CD4-positive, alpha-beta memory T cell (primary cell): ENCODE measurements around the gene RNF17. TPM values are rescaled to one million over a fixed set of nuclear protein-coding genes. Genes with fewer than 3 reads are reported as not detected.
A peak's percentile ranks its signal among the peaks of the same experiment; 100 is the strongest.
"Not testable (repeated sequence)": the region's sequence is repeated elsewhere in the genome, so short reads cannot be mapped to it uniquely, and the experiment has no call there.

Experiments used
- CTCF ChIA-PET: fragments of 350-600 bp; sonication (Branson Sonifier 250); formaldehyde crosslinking; loops from one replicate; lab custom pipeline; 2021; ENCODE audit warnings: inconsistent platforms; ENCODE audit not compliant: partially characterized antibody; lab: Charles Lee
- POLR2A ChIA-PET: fragments of 350-600 bp; sonication (Branson Sonifier 250); formaldehyde crosslinking; loops from one replicate; lab custom pipeline; 2021; ENCODE audit not compliant: partially characterized antibody; lab: Charles Lee
- DNase-seq, 5 donors: peaks; one replicate each; pipeline versions ENCODE4 v3.0.0 to v3.0.0-alpha.2; 2020 to 2022; ENCODE audit warnings: mixed read lengths in 1 of 5
- H3K27ac ChIP-seq: one replicate; pipeline ENCODE4 v1.7.0; 2013; ENCODE audit warnings: low read depth, low read length
- H3K27me3 ChIP-seq: 2 replicates; pipeline ENCODE4 v1.7.0; 2013; ENCODE audit warnings: mild to moderate bottlenecking, low read length, moderate library complexity; ENCODE audit not compliant: insufficient read depth
- H3K36me3 ChIP-seq: 2 replicates; pipeline ENCODE4 v1.7.0; 2013; ENCODE audit warnings: mild to moderate bottlenecking, low read length, moderate library complexity; ENCODE audit not compliant: insufficient read depth
- H3K4me1 ChIP-seq: 2 replicates; pipeline ENCODE4 v1.7.0; 2013; ENCODE audit warnings: mild to moderate bottlenecking, low read length, moderate library complexity; ENCODE audit not compliant: insufficient read depth
- H3K4me3 ChIP-seq, 2 donors: one replicate each; pipeline ENCODE4 v1.7.0; 2013; ENCODE audit warnings: low read length in 2 of 2, mild to moderate bottlenecking in 1 of 2
- H3K9me3 ChIP-seq, 2 donors: one replicate each; pipeline ENCODE4 v1.7.0; 2013; ENCODE audit warnings: low read length in 2 of 2, control low read depth in 1 of 2; ENCODE audit not compliant: control insufficient read depth in 1 of 2
- H3K27ac Mint-ChIP-seq, 7 donors: one replicate each; pipeline ENCODE4 v1.8.0; 2020 to 2021; ENCODE audit warnings: mixed read lengths in 7 of 7, mild to moderate bottlenecking in 6 of 7, inconsistent platforms in 3 of 7, moderate library complexity in 3 of 7
- H3K27me3 Mint-ChIP-seq, 2 donors: one replicate each; pipeline ENCODE4 v1.8.0; 2020 to 2021; ENCODE audit warnings: mixed read lengths in 2 of 2
- H3K36me3 Mint-ChIP-seq, 2 donors: one replicate each; pipeline ENCODE4 v1.8.0; 2020 to 2021; ENCODE audit warnings: mixed read lengths in 2 of 2, inconsistent platforms in 1 of 2, mild to moderate bottlenecking in 1 of 2
- H3K4me1 Mint-ChIP-seq, 4 donors: one replicate each; pipeline ENCODE4 v1.8.0; 2020 to 2021; ENCODE audit warnings: mixed read lengths in 4 of 4, mild to moderate bottlenecking in 1 of 4
- H3K4me3 Mint-ChIP-seq, 8 donors: one replicate each; pipeline ENCODE4 v1.8.0; 2020 to 2021; ENCODE audit warnings: mixed read lengths in 8 of 8, mild to moderate bottlenecking in 7 of 8, moderate library complexity in 6 of 8, inconsistent platforms in 3 of 8
- H3K9me3 Mint-ChIP-seq, 8 donors: one replicate each; pipeline ENCODE4 v1.8.0; 2020 to 2021; ENCODE audit warnings: mixed read lengths in 8 of 8, mild to moderate bottlenecking in 5 of 8, inconsistent platforms in 3 of 8, moderate library complexity in 1 of 8
- intact Hi-C: fragments of 100-400 bp; cut with micrococcal nuclease; formaldehyde crosslinking; loops from one replicate; pipeline ENCODE4 v1.15.1; 2023
- polyA plus RNA-seq, 2 donors: library from polyadenylated mRNA; unstranded; fragments of 300-500 nt; fragmentation: Illumina TruSeq; gene quantifications; one replicate each; pipeline ENCODE4 v1.2.3, GENCODE V29; 2021
- total RNA-seq, 2 experiments: library from RNA; stranded (reverse); gene quantifications; one replicate each; pipeline ENCODE4 v1.2.3, GENCODE V29; 2021

RNF17 gene
- total and polyA plus RNA-seq, 4 experiments from 2014 or later: 0.84 TPM; not detected in 3

DNA sequence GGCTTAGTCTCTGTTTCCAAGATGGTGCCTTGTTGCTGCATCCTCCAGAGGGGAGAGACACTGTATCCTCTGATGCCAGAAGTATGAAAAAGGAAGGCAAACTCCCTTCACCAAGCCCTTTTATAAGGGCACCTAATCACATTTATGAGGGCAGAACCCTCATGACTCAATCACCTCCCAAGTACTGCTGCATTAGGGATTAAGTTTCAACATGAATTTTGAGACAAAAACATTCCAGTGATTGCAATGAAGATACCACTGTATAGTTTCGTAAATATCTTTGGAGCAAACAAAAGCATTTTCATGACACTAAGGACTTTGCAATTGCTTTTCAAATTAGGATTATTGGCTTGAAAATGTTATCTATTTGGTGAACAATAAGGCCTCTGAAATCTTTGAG lies 63.8 kb downstream of the RNF17 start:
- no peak for DNase-seq
- Histone ChIP-seq H3K4me1 (no peaks in the 10 kb centered on the region), H3K36me3 (no peaks in the 10 kb centered on the region), H3K9me3 (no peaks in the 10 kb centered on the region), H3K27ac (no peak overlapping the region), H3K27me3 (peaks cover 1% of the 10 kb centered on the region), H3K4me3 (no peak overlapping the region)
- no peak overlapping the region for H3K4me3 Mint-ChIP-seq
- H3K27me3 Mint-ChIP-seq: peaks cover 15 to 16% of the 10 kb centered on the region in 2 donors
- no peak overlapping the region for H3K27ac Mint-ChIP-seq
- ChIA-PET POLR2A (no interaction called here), CTCF (no interaction called here)
- peaks cover 0 to 4% (median 0%) of the 10 kb centered on the region in 8 donors for H3K9me3 Mint-ChIP-seq
- no peaks in the 10 kb centered on the region for H3K36me3 Mint-ChIP-seq
- intact Hi-C loops: no loop called here
- no peaks in the 10 kb centered on the region for H3K4me1 Mint-ChIP-seq

DNA sequence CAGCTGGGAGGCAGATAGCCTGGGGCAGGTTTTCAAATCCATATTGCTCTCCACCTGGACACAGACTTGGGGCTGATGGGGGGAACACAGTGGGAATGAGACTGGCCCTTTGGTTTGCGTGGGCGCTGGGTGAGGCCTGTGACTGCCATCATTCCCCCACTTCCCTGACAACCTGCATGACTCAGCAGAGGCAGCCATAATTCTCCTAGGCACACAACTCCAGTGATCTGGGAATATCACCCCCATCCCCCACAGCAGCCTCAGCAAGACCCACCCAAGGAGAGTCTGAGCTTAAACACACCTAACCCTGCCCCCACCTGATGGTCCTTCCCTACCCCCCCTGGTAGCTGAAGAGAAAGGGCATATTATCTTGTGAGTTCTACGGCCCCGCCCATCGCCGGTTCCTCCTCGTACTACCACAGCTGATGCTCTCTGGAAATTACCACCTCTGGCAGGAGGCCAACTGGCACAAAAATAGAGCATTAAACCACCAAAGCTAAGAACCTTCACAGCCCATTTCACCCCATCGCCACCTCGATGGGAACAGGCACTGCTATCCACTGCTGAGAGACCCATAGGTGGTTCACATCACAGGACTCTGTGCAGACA lies 71.0 kb downstream of the RNF17 start:
- no peaks in the 10 kb centered on the region for H3K4me1 ChIP-seq
- no peak overlapping the region for H3K27ac ChIP-seq
- peaks cover 16 to 19% of the 10 kb centered on the region in 2 donors for H3K27me3 Mint-ChIP-seq
- H3K4me1 Mint-ChIP-seq: no peaks in the 10 kb centered on the region
- H3K27ac Mint-ChIP-seq: no peak overlapping the region
- H3K36me3 Mint-ChIP-seq: no peaks in the 10 kb centered on the region
- peak in 1 of 5 donors; percentile 31 for DNase-seq
- POLR2A ChIA-PET: no interaction called here
- intact Hi-C loops: no loop called here
- no peaks in the 10 kb centered on the region for H3K9me3 ChIP-seq
- no peaks in the 10 kb centered on the region for H3K36me3 ChIP-seq
- H3K27me3 ChIP-seq: peaks cover 4% of the 10 kb centered on the region
- H3K4me3 Mint-ChIP-seq: no peak overlapping the region
- peaks cover 0 to 2% (median 0%) of the 10 kb centered on the region in 8 donors for H3K9me3 Mint-ChIP-seq
- CTCF ChIA-PET: interaction anchor here (1.0 kb wide), 1 partner anchor 10 kb away, joined by 3 read pairs; no protein-coding TSS in a partner anchor
- no peak overlapping the region for H3K4me3 ChIP-seq

DNA sequence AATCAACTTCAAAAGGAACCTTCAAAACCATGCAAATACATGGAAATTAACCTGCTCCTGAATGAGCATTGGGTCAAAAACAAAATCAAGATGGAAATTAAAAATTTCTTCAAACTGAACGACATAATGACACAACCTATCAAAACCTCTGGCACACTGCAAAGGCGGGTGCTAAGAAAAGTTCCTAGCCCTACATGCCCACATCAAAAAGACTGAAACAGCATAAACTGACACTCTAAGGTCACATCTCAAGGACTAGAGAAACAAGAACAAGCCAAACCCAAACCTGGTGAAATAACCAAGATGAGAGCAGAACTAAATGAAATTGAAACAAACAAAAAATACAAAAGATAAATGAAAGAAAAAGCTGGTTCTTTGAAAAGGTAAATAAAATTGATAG lies 73.6 kb downstream of the RNF17 start:
- H3K4me1 ChIP-seq, H3K27me3 ChIP-seq, H3K27ac ChIP-seq, DNase-seq, H3K4me3 Mint-ChIP-seq, H3K4me1 Mint-ChIP-seq, H3K36me3 ChIP-seq, CTCF ChIA-PET, POLR2A ChIA-PET, H3K9me3 ChIP-seq, H3K9me3 Mint-ChIP-seq, H3K36me3 Mint-ChIP-seq, intact Hi-C loops, H3K4me3 ChIP-seq, H3K27ac Mint-ChIP-seq: not testable (repeated sequence)
- peaks cover 14 to 21% of the 10 kb centered on the region in 2 donors for H3K27me3 Mint-ChIP-seq

DNA sequence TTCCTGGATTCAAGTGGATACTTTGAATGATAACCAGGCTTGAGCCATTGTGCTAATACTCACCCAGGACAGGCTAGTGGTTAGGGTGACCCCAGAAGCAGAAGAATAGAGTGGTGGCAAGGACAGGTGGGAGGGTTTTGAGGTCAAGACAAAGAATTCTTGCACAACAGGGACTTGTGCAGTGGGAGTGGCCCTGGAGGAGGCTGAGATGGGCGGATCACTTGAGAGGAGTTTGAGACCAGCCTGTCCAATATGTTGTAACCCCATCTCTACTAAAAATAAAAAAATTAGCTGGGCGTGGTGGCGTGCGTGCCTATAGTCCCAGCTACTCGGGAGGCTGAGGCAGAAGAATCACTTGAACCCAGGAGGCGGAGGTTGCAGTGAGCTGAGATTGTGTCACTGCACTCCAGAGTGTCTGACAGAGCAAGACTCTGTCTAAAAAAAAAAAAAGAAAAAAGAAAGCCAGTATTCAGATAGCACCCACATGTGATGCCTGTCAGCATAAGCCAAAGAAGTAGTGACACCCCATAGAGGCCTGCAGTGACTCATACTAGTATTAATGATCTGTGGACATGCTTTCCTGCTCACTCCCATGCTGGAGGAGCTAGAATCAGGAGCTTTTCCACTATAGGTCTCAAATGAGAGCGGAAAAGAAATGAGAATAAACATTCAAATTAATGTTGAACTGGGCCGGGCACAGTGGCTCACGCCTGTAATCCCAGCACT lies 78.7 kb downstream of the RNF17 start:
- Mint-ChIP-seq H3K4me3 (no peak overlapping the region), H3K4me1 (no peaks in the 10 kb centered on the region), H3K27me3 (peaks cover 2 to 7% of the 10 kb centered on the region in 2 donors), H3K27ac (no peak overlapping the region), H3K9me3 (no peaks in the 10 kb centered on the region), H3K36me3 (no peaks in the 10 kb centered on the region)
- Histone ChIP-seq H3K27me3 (no peaks in the 10 kb centered on the region), H3K27ac (no peak overlapping the region), H3K9me3 (no peaks in the 10 kb centered on the region), H3K4me3 (no peak overlapping the region), H3K36me3 (no peaks in the 10 kb centered on the region), H3K4me1 (no peaks in the 10 kb centered on the region)
- ChIA-PET CTCF (no interaction called here), POLR2A (no interaction called here)
- intact Hi-C loops: no loop called here
- DNase-seq: no peak

DNA sequence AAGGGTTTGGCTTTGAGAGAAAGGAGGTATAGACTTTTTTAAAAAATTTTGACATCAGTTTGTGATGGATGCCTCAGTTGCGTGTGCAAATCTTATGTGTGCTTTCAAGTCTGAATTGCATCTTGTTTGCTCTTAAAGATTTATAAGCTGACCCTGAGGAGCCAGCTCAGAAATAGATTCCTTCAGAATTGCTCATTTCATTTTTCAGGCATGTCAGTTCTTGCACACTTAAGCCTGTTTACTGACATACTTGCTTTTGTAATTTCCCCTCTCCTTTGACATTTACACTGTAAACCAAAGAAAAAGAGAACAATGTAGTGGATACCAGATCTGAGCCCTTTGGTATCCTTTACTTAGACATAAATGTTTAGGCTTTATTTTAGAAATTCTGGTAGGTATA lies 87.6 kb downstream of the RNF17 start:
- H3K9me3 Mint-ChIP-seq: peaks cover 0 to 1% (median 0%) of the 10 kb centered on the region in 8 donors
- intact Hi-C loops: no loop called here
- no peaks in the 10 kb centered on the region for H3K27me3 ChIP-seq
- no peak overlapping the region for H3K27ac ChIP-seq
- ChIA-PET POLR2A (no interaction called here), CTCF (no interaction called here)
- H3K4me3 ChIP-seq: no peak overlapping the region
- H3K4me3 Mint-ChIP-seq: no peak overlapping the region
- H3K36me3 Mint-ChIP-seq: no peaks in the 10 kb centered on the region
- H3K4me1 ChIP-seq: no peaks in the 10 kb centered on the region
- H3K27me3 Mint-ChIP-seq: peaks cover 10 to 12% of the 10 kb centered on the region in 2 donors
- H3K4me1 Mint-ChIP-seq: no peaks in the 10 kb centered on the region
- DNase-seq: no peak
- H3K27ac Mint-ChIP-seq: no peak overlapping the region
- H3K9me3 ChIP-seq: no peaks in the 10 kb centered on the region
- no peaks in the 10 kb centered on the region for H3K36me3 ChIP-seq

DNA sequence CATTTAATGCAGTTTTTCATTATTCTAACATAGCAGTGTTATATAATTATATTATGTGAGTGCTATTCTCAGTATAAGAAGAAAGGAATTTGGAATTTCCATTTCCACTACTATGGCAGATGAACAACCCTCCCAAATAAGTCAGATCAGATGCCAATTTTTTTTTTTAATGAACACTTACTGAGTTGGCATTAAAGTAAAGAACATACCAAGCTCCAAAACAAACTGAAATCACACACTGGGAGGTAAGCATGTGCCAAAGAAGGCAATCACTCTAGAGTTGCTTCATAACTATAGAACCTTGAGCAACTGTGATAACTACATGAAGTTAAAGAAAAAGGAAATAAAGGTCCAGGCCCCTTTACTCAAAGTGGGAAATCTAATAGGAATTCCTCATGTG lies 90.3 kb downstream of the RNF17 start:
- ChIA-PET CTCF (no interaction called here), POLR2A (no interaction called here)
- no peaks in the 10 kb centered on the region for H3K27me3 ChIP-seq
- intact Hi-C loops: no loop called here
- Mint-ChIP-seq H3K4me3 (no peak overlapping the region), H3K27me3 (peaks cover 12 to 15% of the 10 kb centered on the region in 2 donors), H3K4me1 (no peaks in the 10 kb centered on the region), H3K9me3 (peaks cover 0 to 1% (median 0%) of the 10 kb centered on the region in 8 donors), H3K27ac (no peak overlapping the region), H3K36me3 (no peaks in the 10 kb centered on the region)
- no peaks in the 10 kb centered on the region for H3K9me3 ChIP-seq
- no peak for DNase-seq
- H3K36me3 ChIP-seq: no peaks in the 10 kb centered on the region
- H3K4me3 ChIP-seq: no peak overlapping the region
- H3K27ac ChIP-seq: no peak overlapping the region
- no peaks in the 10 kb centered on the region for H3K4me1 ChIP-seq

- no peaks in the 10 kb centered on the region for H3K4me1 ChIP-seq
- Mint-ChIP-seq H3K27ac (no peak overlapping the region), H3K4me3 (no peak overlapping the region), H3K9me3 (no peaks in the 10 kb centered on the region), H3K27me3 (peaks cover 7 to 8% of the 10 kb centered on the region in 2 donors), H3K4me1 (peaks cover 0 to under 1% (median 0%) of the 10 kb centered on the region in 4 donors), H3K36me3 (no peaks in the 10 kb centered on the region)
- intact Hi-C loops: no loop called here
- POLR2A ChIA-PET: no interaction called here
- H3K4me3 ChIP-seq: no peak overlapping the region
- DNase-seq: no peak
- no peaks in the 10 kb centered on the region for H3K9me3 ChIP-seq
- CTCF ChIA-PET: no interaction called here
- no peaks in the 10 kb centered on the region for H3K27me3 ChIP-seq
- no peaks in the 10 kb centered on the region for H3K36me3 ChIP-seq
- H3K27ac ChIP-seq: no peak overlapping the region
Measured at GRCh38 chr13:24858953-24859352, 95.0 kb downstream of the RNF17 start.
